HG03159 (cell line): ENCODE data around the gene ZFYVE9.
A peak's percentile ranks its signal among the peaks of the same experiment; 100 is the strongest.

Experiments
- ATAC-seq: cut with Tn5 transposase; IDR thresholded peaks from one replicate; pipeline ENCODE4 v1.9.1; 2021; ENCODE audit warnings: mild to moderate bottlenecking, moderate library complexity; ENCODE audit not compliant: unreplicated experiment

ZFYVE9 gene

GRCh38 chr1:52238474-52238873 lies 96.6 kb downstream of the ZFYVE9 start:
- ATAC-seq, result no peak

- ATAC-seq, result peak; percentile 23
Measured at GRCh38 chr1:52238887-52239707, 97.2 kb downstream of the ZFYVE9 start.

GRCh38 chr1:52239708-52240001 lies 97.8 kb downstream of the ZFYVE9 start:
- peak; percentile 54 for ATAC-seq

GRCh38 chr1:52240592-52241210 lies 98.8 kb downstream of the ZFYVE9 start:
- no peak for ATAC-seq

GRCh38 chr1:52243221-52243987 lies 101.5 kb downstream of the ZFYVE9 start:
- ATAC-seq, result no peak

GRCh38 chr1:52249831-52250230 lies 107.9 kb downstream of the ZFYVE9 start:
- no peak for ATAC-seq

- ATAC-seq, result no peak
Measured at GRCh38 chr1:52253421-52253820, 111.5 kb downstream of the ZFYVE9 start.

GRCh38 chr1:52259886-52260285 lies 118.0 kb downstream of the ZFYVE9 start:
- no peak for ATAC-seq

- no peak for ATAC-seq
Measured at GRCh38 chr1:52263153-52263910, 121.4 kb downstream of the ZFYVE9 start.

GRCh38 chr1:52264530-52265115 lies 122.7 kb downstream of the ZFYVE9 start:
- no peak for ATAC-seq

GRCh38 chr1:52266507-52266906 lies 124.6 kb downstream of the ZFYVE9 start:
- ATAC-seq, result no peak

- ATAC-seq, result no peak
Measured at GRCh38 chr1:52268372-52268771, 126.5 kb downstream of the ZFYVE9 start.

GRCh38 chr1:52281518-52281917 lies 139.6 kb downstream of the ZFYVE9 start:
- no peak for ATAC-seq

GRCh38 chr1:52288286-52288685 lies 146.4 kb downstream of the ZFYVE9 start:
- no peak for ATAC-seq

- ATAC-seq, result no peak
Measured at GRCh38 chr1:52294580-52294979, 152.7 kb downstream of the ZFYVE9 start.

- no peak for ATAC-seq
Measured at GRCh38 chr1:52296345-52296744, 154.5 kb downstream of the ZFYVE9 start.

- no peak for ATAC-seq
Measured at GRCh38 chr1:52305417-52306226, 163.7 kb downstream of the ZFYVE9 start.

- ATAC-seq, result no peak
Measured at GRCh38 chr1:52306227-52307006, 164.5 kb downstream of the ZFYVE9 start.

- no peak for ATAC-seq
Measured at GRCh38 chr1:52321061-52321460, 179.2 kb downstream of the ZFYVE9 start.
